GM12875 (cell line): ENCODE measurements around the gene PRDM2.

Experiments used
- H3K4me3 ChIP-seq: one replicate; pipeline ENCODE4 v1.5.1; 2011; ENCODE audit warnings: low read depth, low read length, control low read depth
- CTCF ChIP-seq: IDR thresholded peaks from 2 replicates; pipeline ENCODE4 v1.5.1; 2011; ENCODE audit warnings: low read depth, mild to moderate bottlenecking, control low read depth, inconsistent platforms, low read length, moderate library complexity, borderline replicate concordance; ENCODE audit not compliant: insufficient read depth

PRDM2 gene

DNA sequence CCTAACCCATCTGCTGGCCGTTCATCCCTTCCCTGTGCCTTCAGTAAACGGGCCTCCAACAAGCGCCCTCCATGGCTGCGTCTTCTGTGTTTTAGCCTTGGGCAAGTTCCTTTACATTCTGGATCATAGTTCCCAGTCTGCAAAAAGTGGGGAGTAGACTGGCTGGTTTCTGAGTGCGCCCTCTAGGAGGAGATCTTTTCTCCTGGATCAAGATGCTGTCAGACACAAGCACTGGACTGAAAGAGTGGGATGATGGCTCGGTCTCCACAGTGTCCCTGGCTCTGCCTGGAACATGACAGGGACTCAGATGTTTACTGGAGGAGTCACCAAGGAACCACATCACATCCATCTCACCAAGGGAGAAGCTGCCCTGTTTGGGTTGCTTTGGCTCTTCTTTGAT, 88.8 kb downstream of the PRDM2 start:
- H3K4me3 ChIP-seq: no peak overlapping the region
- no peak for TF ChIP-seq CTCF

- no peak overlapping the region for H3K4me3 ChIP-seq
- TF ChIP-seq CTCF: no peak
These were observed 90.5 kb downstream of the PRDM2 start for GRCh38 chr1:13790290-13791030.

DNA sequence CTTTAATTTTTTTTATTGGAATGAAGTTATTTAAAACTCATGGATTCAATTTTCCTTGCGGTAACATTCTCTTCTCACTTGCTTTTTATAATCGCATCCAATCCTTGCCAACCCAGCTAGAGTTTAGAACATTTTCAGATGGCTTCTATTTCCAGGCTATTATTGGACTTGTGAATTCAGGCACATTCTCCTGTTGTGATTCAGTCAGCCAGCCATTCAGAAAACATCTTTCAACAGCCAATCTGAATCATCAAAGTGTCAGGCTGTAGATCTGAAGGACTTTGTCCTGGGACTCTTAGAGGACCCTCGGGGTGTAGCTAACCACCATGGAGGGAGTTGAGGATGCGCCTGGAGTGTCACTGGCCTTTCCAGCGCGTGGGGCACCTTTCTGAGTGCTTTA, 92.4 kb downstream of the PRDM2 start:
- TF ChIP-seq CTCF: no peak
- no peak overlapping the region for H3K4me3 ChIP-seq

GRCh38 chr1:13793088-13793730, 93.2 kb downstream of the PRDM2 start:
- no peak overlapping the region for H3K4me3 ChIP-seq
- TF ChIP-seq CTCF: no peak

DNA sequence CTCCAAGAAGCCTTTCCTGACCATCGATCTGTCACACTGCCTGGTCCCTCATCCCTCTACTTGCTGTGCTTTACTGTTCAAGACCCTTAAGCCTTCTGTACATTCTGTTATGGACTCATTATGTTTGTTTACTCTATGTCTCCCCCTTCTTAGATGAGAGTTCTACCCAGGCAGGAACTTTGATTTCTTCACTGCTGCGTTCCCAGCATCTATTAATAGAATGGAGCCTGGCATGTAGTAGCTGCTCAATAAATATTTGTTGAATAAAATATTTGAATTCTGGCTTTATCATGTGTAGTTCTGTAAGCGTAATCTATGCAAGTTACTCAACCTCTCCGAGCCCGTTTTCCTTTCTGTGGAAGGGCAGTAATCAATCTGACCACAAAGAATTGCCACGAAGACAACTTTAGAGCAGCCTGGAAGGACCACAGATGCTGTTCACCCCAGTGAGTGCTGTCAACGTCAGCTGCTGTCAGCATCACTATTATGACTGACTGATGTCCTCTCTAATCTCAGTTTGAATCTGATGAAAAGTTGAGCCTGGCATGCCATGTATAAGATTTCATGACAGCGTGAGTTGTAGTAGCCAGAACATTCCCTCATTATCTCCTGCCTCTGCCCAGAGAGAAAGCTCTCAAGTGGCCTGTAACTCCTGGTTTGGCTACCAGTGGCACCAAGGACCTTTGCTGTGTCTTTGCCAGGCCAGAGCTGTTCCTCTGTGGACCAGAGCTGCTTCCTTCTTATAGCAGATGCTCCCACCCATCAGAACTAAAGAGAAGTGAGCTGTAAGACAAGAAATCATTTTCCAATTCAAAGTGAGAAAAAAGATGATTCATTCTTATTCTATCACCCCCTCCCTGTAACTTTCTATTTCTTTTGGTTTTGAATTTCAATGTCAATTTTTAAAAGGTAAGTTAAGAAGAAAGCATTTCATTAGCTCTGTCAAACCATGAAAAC, 94.5 kb downstream of the PRDM2 start:
- no peak for TF ChIP-seq CTCF
- no peak overlapping the region for H3K4me3 ChIP-seq

DNA sequence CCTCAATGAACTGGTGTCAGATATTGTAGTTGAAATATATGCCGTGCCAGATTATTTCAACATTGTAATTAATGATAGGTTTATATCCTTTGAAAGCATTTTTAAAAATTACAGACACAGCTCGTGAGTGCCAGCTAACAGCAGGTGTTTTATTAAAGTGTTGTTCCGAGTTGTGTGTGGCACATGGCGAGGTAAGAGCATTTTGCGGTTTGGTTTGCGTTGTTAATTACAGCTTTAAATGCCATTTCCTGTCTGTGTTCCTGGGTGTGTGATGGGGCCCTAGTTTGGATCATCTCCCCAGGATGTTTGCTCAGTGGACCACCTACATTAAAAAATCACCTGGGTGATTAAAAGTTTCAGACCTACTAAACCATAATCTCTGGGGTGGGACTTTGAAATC, 97.4 kb downstream of the PRDM2 start:
- H3K4me3 ChIP-seq: no peak overlapping the region
- no peak for TF ChIP-seq CTCF
